ENCODE measurements around the gene UBTD1.
"Not testable (repeated sequence)": the region's sequence is repeated elsewhere in the genome, so short reads cannot be mapped to it uniquely, and the experiment has no call there.

The UBTD1 gene

GRCh38 chr10:97517096-97517750 is 18.5 kb downstream of the UBTD1 start:
- DNase-seq = no peak

GRCh38 chr10:97517778-97518300 is 19.1 kb downstream of the UBTD1 start:
- DNase-seq = no peak

DNA sequence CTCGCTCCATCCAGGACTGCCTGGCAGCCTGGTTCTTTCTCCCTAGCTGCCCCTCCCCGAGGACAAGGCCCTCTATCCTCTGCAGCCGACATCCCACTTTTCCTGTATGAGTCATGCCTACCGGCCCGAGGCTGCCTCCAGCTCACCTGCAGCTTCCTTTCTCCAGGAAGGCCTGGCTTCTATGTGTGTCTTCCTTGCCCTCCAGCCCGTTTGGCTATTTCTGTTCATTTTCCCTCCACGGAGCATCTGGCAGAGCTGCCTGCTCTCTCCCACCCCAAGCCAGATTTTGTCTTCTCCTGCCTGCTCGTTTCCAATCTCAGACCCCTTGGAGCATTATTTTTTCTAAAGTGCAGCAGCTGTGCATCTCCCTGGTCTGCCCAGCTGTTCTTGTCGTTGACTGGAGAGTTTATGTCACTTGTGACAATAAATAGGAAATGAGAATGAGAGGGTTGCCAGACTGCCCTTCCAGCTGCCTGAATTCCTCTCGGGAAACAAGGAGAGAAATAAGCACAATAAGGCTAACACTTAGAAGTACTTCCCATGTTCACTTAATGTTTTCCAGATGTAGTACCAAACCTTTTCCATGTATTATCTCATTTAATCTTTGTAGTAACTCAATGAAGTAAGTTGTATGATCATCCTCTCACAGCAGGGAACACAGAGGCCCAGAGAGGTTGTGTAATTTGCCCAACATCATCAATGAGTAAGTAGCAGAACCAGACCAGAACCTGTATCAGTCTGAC is 19.7 kb downstream of the UBTD1 start:
- DNase-seq = no peak

GRCh38 chr10:97519342-97519741 is 20.6 kb downstream of the UBTD1 start:
- no peak for DNase-seq

GRCh38 chr10:97520520-97520919 is 21.8 kb downstream of the UBTD1 start:
- no peak for DNase-seq

DNA sequence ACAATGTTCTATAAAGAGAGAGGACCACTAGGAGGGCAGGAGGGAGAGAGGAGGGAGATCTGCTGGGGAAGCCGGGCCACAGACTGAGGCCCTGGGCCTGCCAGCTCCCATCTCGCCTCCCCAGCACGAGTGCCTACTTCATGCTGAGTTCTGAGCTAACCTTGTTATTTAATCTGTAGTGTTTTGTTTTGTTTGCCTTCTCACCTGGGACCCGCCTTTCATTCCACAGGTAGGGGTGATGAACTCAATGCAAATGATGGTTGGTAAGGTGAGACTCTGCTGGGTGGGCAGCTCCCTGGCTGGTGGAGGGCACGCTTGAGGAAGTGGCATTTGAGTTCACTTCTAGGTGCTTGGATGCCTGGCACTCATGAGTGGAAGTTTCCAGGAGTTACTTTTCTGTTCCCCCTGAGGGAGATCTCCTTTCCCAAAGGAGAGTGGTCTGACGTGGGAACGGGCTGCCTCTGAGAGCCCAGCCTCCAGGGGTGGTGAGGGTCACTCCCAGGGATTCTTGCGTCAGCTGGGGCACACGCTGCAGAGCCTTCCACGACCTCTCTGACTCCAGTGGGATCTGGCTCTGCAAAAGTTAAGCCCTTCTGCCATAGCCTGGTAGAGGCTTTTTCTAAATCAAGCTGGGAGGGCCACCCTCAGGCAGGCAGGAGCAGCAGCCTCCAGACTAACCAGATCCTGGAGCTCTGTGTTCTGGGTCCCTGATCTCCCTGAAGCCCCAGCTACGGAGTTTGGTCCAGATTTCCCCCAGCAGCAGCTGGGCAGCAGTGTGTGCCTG is 22.4 kb downstream of the UBTD1 start:
- DNase-seq = no peak

DNA sequence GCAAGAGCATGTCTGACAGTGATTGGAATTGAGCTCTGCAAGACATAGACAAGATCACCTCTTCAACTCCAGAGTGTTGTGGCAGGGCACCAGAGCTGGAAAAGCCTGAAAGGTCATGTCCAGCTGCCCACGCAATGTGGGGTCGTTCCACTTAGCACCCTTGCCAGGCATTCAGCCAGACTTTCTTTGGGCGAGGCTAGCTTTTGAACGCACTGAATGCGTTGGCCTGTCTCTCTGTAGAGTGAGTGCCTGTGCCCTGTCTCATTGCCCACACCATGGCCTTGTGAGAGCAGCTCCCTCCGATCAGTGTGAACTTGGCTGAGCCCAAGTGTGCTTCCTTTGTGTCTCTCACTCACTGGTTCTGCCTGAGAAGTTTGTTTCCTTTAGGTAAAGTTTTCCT is 23.3 kb downstream of the UBTD1 start:
- no peak for DNase-seq

- no peak for DNase-seq
These were observed 24.2 kb downstream of the UBTD1 start for GRCh38 chr10:97522937-97523336.

- no peak for DNase-seq
These were observed 26.4 kb downstream of the UBTD1 start for GRCh38 chr10:97525086-97525485.

- no peak for DNase-seq
These were observed 27.0 kb downstream of the UBTD1 start for GRCh38 chr10:97525683-97526110.

DNA sequence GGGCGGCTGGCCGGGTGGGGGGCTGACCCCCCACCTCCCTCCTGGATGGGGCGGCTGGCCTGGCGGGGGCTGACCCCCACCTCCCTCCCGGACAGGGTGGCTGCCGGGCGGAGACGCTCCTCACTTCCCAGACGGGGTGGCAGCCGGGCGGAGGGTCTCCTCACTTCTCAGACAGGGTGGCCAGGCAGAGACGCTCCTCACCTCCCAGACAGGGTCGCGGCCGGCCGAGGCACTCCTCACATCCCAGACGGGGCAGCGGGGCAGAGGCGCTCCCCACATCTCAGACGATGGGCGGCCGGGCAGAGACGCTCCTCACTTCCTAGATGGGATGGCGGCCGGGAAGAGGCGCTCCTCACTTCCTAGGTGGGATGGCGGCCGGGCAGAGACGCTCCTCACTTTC is 30.2 kb downstream of the UBTD1 start:
- DNase-seq = not testable (repeated sequence)

- DNase-seq = no peak
These were observed 31.2 kb downstream of the UBTD1 start for GRCh38 chr10:97529685-97530465.

DNA sequence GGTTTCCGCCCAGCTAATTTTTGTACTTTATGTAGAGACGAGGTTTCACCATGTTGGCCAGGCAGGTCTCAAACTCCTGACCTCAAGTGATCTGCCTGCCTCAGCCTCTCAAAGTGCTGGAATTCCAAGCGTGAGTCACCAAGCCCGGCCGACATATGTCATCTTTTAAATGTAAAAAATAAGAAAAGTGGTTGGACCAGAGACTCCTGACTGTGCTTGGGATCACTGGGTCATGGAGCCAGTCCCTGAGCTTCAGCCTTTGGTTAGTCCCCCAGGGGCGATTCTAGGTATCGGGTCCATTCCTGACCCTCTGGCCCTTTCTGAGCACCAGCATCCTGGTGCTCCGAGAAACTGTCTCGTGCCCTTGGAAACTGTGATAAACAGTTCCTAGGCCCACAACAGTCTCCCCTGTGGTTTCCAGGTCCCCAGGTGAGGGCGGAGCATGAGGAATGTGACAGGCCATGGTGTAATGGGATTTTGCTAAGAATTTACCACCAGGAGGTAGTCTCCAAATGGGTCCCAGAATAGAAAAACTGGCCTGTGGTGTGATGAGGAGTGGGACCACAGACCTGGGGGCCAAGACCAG is 32.8 kb downstream of the UBTD1 start:
- DNase-seq = no peak

GRCh38 chr10:97532935-97533671 is 34.4 kb downstream of the UBTD1 start:
- DNase-seq = no peak

DNA sequence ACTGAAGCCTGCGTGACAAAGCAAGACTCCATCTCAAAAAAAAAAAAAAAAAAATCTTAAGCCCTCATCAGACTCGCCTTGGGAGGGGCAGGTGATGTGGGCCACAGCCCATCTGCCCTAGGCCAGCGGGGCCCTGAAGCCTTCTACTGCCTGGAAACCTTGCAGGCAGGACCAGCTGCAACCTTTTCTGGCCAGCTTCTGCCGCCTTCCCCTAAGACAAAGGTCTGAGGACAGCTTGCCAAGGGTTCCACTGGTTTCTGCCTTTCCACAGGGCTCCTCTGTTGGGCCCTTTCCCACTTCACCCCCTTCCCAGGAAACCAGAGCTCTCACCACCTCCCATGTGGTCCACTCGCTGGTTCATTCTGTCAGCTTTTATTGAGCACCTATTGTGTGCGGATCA is 35.2 kb downstream of the UBTD1 start:
- DNase-seq = no peak

DNA sequence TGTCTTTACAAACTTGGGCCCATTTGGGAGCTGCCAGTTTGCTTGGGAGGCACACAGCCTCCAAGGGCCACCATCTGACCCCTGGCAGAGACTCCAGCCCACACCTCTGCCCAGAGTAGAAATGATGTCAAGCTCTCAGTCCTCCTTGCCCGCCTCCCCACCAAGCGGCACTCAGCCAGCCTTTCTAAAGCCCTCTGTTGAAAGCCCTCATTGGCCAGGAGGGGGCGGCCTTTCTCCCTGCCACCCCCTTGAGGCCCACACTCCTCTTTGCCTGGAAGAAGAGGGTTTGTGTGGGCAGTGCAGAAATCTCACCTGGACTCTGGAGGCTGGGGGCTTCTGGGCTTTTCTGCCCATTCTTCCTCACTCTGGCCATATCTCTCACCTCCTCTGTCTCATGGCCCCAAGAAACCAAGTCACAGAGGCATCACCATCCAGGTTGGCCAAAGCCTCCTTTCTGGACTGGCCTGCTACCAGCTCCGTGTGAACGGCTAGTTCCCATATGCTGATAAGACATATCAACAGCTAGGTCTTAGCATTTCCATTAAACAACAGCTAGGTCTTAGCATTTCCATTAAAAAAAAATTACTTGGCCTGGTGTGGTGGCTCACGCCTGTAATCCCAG is 36.1 kb downstream of the UBTD1 start:
- DNase-seq = no peak

- DNase-seq = no peak
These were observed 38.6 kb downstream of the UBTD1 start for GRCh38 chr10:97537186-97537869.

DNA sequence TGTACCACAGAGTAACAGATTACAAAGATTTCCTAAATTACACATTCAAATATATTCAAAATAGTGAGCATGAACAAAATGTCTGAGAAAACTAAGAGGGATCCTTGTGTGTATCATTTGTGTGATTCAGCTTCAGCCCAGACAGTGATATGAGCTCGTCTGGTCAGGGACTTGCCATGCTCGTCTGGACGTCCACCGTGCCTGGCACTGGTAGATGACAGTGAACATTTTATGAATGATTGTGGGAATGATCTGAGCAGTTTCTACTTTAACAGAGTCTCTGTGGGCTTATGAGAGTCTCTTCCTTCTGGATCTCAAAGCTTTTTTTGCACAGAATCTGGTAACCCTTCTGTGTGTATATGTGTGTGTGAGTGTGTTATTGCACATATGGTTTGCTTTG is 39.7 kb downstream of the UBTD1 start:
- no peak for DNase-seq

- no peak for DNase-seq
These were observed 40.1 kb downstream of the UBTD1 start for GRCh38 chr10:97538839-97539238.

- DNase-seq = no peak
These were observed 40.9 kb downstream of the UBTD1 start for GRCh38 chr10:97539523-97540200.

All from central memory CD4-positive, alpha-beta T cell (primary cell).